H9 (cell line): Measurements from ENCODE around the gene BIN1. TPM values are rescaled to one million over a fixed set of nuclear protein-coding genes. Genes with fewer than 3 reads are reported as not detected.

Experiments used
- DNase-seq: peaks from one replicate; pipeline ENCODE4 v3.0.0-alpha.2; 2017
- H2AFZ ChIP-seq: one replicate; pipeline ENCODE4 v1.6.1; 2013; ENCODE audit warnings: mild to moderate bottlenecking, low read length, control low read depth, moderate library complexity
- H2AK5ac ChIP-seq: 2 replicates; pipeline ENCODE4 v1.6.1; 2013; ENCODE audit warnings: low read length, control low read depth, mixed read lengths; ENCODE audit not compliant: insufficient read length
- H2BK120ac ChIP-seq: one replicate; pipeline ENCODE4 v1.6.1; 2013; ENCODE audit warnings: low read depth, mild to moderate bottlenecking, low read length, control low read depth, inconsistent platforms; ENCODE audit not compliant: poor library complexity, severe bottlenecking
- H2BK12ac ChIP-seq: 2 replicates; pipeline ENCODE4 v1.6.1; 2013; ENCODE audit warnings: low read length, control low read depth, mixed read lengths, low read depth; ENCODE audit not compliant: insufficient read length
- H2BK15ac ChIP-seq: 2 replicates; pipeline ENCODE4 v1.6.1; 2013; ENCODE audit warnings: low read depth, low read length, control low read depth
- H2BK20ac ChIP-seq: one replicate; pipeline ENCODE4 v1.6.1; 2013; ENCODE audit warnings: low read depth, mild to moderate bottlenecking, low read length, control low read depth, inconsistent platforms; ENCODE audit not compliant: poor library complexity, severe bottlenecking
- H2BK5ac ChIP-seq: 2 replicates; pipeline ENCODE4 v1.6.1; 2013; ENCODE audit warnings: low read length, control low read depth, mixed read lengths; ENCODE audit not compliant: insufficient read length
- H3K14ac ChIP-seq: 2 replicates; pipeline ENCODE4 v1.6.1; 2013; ENCODE audit warnings: low read length, control low read depth; ENCODE audit not compliant: insufficient read depth
- H3K18ac ChIP-seq: 2 replicates; pipeline ENCODE4 v1.6.1; 2013; ENCODE audit warnings: low read depth, mild to moderate bottlenecking, mixed read lengths, low read length, control low read depth; ENCODE audit not compliant: insufficient read length
- H3K23ac ChIP-seq: 2 replicates; pipeline ENCODE4 v1.6.1; 2013; ENCODE audit warnings: low read length, control low read depth, mixed read lengths, low read depth; ENCODE audit not compliant: insufficient read length
- H3K23me2 ChIP-seq: 2 replicates; pipeline ENCODE4 v1.6.1; 2013; ENCODE audit warnings: low read depth, mild to moderate bottlenecking, mixed read lengths, low read length, control low read depth; ENCODE audit not compliant: insufficient read length, poor library complexity, severe bottlenecking
- H3K27ac ChIP-seq: 2 replicates; pipeline ENCODE4 v1.5.1; 2013; ENCODE audit warnings: low read length, control low read depth, mixed read lengths, low read depth; ENCODE audit not compliant: insufficient read length
- H3K27me3 ChIP-seq: 2 replicates; pipeline ENCODE4 v1.6.1; 2013; ENCODE audit warnings: low read length, control low read depth, inconsistent platforms; ENCODE audit not compliant: insufficient read depth
- H3K4ac ChIP-seq: 2 replicates; pipeline ENCODE4 v1.6.1; 2013; ENCODE audit warnings: low read depth, mild to moderate bottlenecking, control low read depth, inconsistent platforms, low read length, moderate library complexity
- H3K4me1 ChIP-seq: 2 replicates; pipeline ENCODE4 v1.6.1; 2013; ENCODE audit warnings: low read length, control low read depth, inconsistent platforms; ENCODE audit not compliant: insufficient read depth
- H3K4me2 ChIP-seq: 2 replicates; pipeline ENCODE4 v1.6.1; 2013; ENCODE audit warnings: low read length, control low read depth, mixed read lengths; ENCODE audit not compliant: insufficient read length, insufficient read depth
- H3K56ac ChIP-seq: 2 replicates; pipeline ENCODE4 v1.6.1; 2013; ENCODE audit warnings: low read depth, mild to moderate bottlenecking, mixed read lengths, low read length, control low read depth; ENCODE audit not compliant: insufficient read length
- H3K79me1 ChIP-seq: 2 replicates; pipeline ENCODE4 v1.6.1; 2013; ENCODE audit warnings: low read depth, mild to moderate bottlenecking, moderate library complexity, low read length, control low read depth, inconsistent platforms; ENCODE audit not compliant: insufficient read depth, poor library complexity, severe bottlenecking
- H3K79me2 ChIP-seq: 2 replicates; pipeline ENCODE4 v1.6.1; 2013; ENCODE audit warnings: low read length, control low read depth, inconsistent platforms; ENCODE audit not compliant: insufficient read depth
- H3K9ac ChIP-seq: 2 replicates; pipeline ENCODE4 v1.6.1; 2013; ENCODE audit warnings: low read length, control low read depth, mixed read lengths; ENCODE audit not compliant: insufficient read length; ENCODE audit errors: extremely low read depth
- H3K9me3 ChIP-seq: one replicate; pipeline ENCODE4 v1.6.1; 2013; ENCODE audit warnings: low read depth, low read length, inconsistent platforms; ENCODE audit not compliant: control insufficient read depth
- H3T11ph ChIP-seq: one replicate; pipeline ENCODE4 v1.6.1; 2013; ENCODE audit warnings: mild to moderate bottlenecking, low read length, control low read depth, inconsistent platforms
- H4K20me1 ChIP-seq: one replicate; pipeline ENCODE4 v1.6.1; 2013; ENCODE audit not compliant: control insufficient read depth, insufficient read length, insufficient read depth
- H4K5ac ChIP-seq: 2 replicates; pipeline ENCODE4 v1.6.1; 2013; ENCODE audit warnings: low read depth, mild to moderate bottlenecking, mixed read lengths, low read length, control low read depth; ENCODE audit not compliant: insufficient read length
- H4K8ac ChIP-seq: replicated peaks from 2 replicates; pipeline ENCODE4 v1.6.1; 2013; ENCODE audit warnings: low read length, control low read depth, mixed read lengths, low read depth; ENCODE audit not compliant: insufficient read length
- H4K91ac ChIP-seq: 2 replicates; pipeline ENCODE4 v1.6.1; 2013; ENCODE audit warnings: low read depth, mild to moderate bottlenecking, moderate library complexity, mixed read lengths, low read length, control low read depth; ENCODE audit not compliant: insufficient read length
- H3K27ac Mint-ChIP-seq, 3 experiments: 2 replicates in 2 of 3; 3 replicates in 1 of 3; pipeline ENCODE4 v1.8.0; 2020 to 2021; ENCODE audit warnings: mixed read lengths in 3 of 3, mild to moderate bottlenecking in 1 of 3, moderate library complexity in 1 of 3
- H3K27me3 Mint-ChIP-seq: 2 replicates; pipeline ENCODE4 v1.8.0; 2021; ENCODE audit warnings: low read depth, mild to moderate bottlenecking, moderate library complexity, mixed read lengths
- H3K36me3 Mint-ChIP-seq, 3 experiments: 2 replicates in 2 of 3; 3 replicates in 1 of 3; pipeline ENCODE4 v1.8.0; 2020 to 2021; ENCODE audit warnings: low read depth in 3 of 3, mixed read lengths in 3 of 3; ENCODE audit not compliant: insufficient read depth in 1 of 3
- H3K4me1 Mint-ChIP-seq, 2 experiments: 2 replicates each; pipeline ENCODE4 v1.8.0; 2020; ENCODE audit warnings: mixed read lengths in 2 of 2
- H3K4me3 Mint-ChIP-seq, 2 experiments: 2 replicates in 1 of 2; 3 replicates in 1 of 2; pipeline ENCODE4 v1.8.0; 2020 to 2021; ENCODE audit warnings: mild to moderate bottlenecking in 2 of 2, mixed read lengths in 2 of 2, moderate library complexity in 1 of 2
- H3K9me3 Mint-ChIP-seq, 2 experiments: 2 replicates in 1 of 2; 3 replicates in 1 of 2; pipeline ENCODE4 v1.8.0; 2020; ENCODE audit warnings: mild to moderate bottlenecking in 2 of 2, mixed read lengths in 2 of 2, moderate library complexity in 1 of 2
- CTCF ChIP-seq: fragments of 200-600 bp; sonication (generic); conservative IDR thresholded peaks from 3 replicates; pipeline ENCODE4 v1.8.0; 2021; ENCODE audit warnings: antibody characterized with exemption, mild to moderate bottlenecking
- WGBS: extraction: QIAGEN DNeasy Blood & Tissue Kit; methylation state at CpG from one replicate; pipeline ENCODE4 v1.1.7; 2013; ENCODE audit warnings: missing lambda C conversion rate, low lambda C conversion rate, mixed read lengths; ENCODE audit not compliant: insufficient read length; ENCODE audit errors: extremely low coverage; 5-methylcytosine and 5-hydroxymethylcytosine counted together
- total RNA-seq: library from RNA; stranded (reverse); gene quantifications from 2 replicates; pipeline ENCODE4 v1.2.1, GENCODE V29; 2021

BIN1 gene
- total RNA-seq, 1 experiment from 2014 or later: 32.0 TPM

GRCh38 chr2:127134235-127134634 is 27.3 kb upstream of the BIN1 start:
- Mint-ChIP-seq H3K27ac (peak overlapping the region in 2 of 3 experiments; percentile 16 to 29; a peak in 2 of 7 replicates), H3K4me3 (no peak overlapping the region), H3K4me1 (no peaks in the 10 kb centered on the region), H3K27me3 (peaks cover 3% of the 10 kb centered on the region), H3K36me3 (no peaks in the 10 kb centered on the region; a peak in 1 of 7 replicates), H3K9me3 (0 out of 5 replicates have a peak, but pooled peaks cover 0 to 5% of the 10 kb centered on the region in 2 experiments)
- Histone ChIP-seq H4K20me1 (no peaks in the 10 kb centered on the region), H3K14ac (no peak overlapping the region; the same call in 1 of the 2 replicates), H4K5ac (no peak overlapping the region), H4K8ac (no peak overlapping the region), H2BK5ac (no peak overlapping the region), H3K9ac (no peak overlapping the region), H3K23me2 (no peaks in the 10 kb centered on the region), H3T11ph (no peak overlapping the region), H3K79me2 (no peaks in the 10 kb centered on the region), H3K23ac (no peak overlapping the region), H2BK12ac (no peak overlapping the region), H3K4me1 (no peaks in the 10 kb centered on the region), H2BK20ac (no peak overlapping the region), H4K91ac (no peak overlapping the region), H3K79me1 (no peaks in the 10 kb centered on the region), H3K4ac (no peak overlapping the region), H3K18ac (no peak overlapping the region), H2BK120ac (no peak overlapping the region), H2BK15ac (no peak overlapping the region), H3K27ac (no peak overlapping the region), H2AFZ (no peak overlapping the region), H3K56ac (no peak overlapping the region), H3K9me3 (no peaks in the 10 kb centered on the region), H3K4me2 (no peak overlapping the region), H2AK5ac (no peak overlapping the region), H3K27me3 (no peaks in the 10 kb centered on the region)
- no peak for DNase-seq
- WGBS: no CpG with 5 or more reads among the region's 4 CpGs
- no peak for TF ChIP-seq CTCF
